Suprapubic skin (tissue), 4 donors: ENCODE measurements around the gene USP3.

Experiments
- EP300 ChIP-seq: sonication (generic); formaldehyde crosslinking; IDR thresholded peaks from one replicate; pipeline ENCODE4 v1.6.1; 2017; ENCODE audit warnings: antibody characterized with exemption
- POLR2A ChIP-seq, 2 donors: fragments of 450-650 bp; IDR thresholded peaks; one replicate each; pipeline ENCODE4 v1.6.1; 2017; ENCODE audit warnings: antibody characterized with exemption in 2 of 2, mild to moderate bottlenecking in 2 of 2, moderate library complexity in 2 of 2
- POLR2AphosphoS5 ChIP-seq, 3 donors: sonication (generic); formaldehyde crosslinking; IDR thresholded peaks; one replicate each; pipeline ENCODE4 v1.6.1; 2017; ENCODE audit warnings: antibody characterized with exemption in 3 of 3
- TF ChIP-seq, protein P1 (sequence below), 2 donors: fragments of 200-600 bp in 1 of 2; fragments of 450-650 bp in 1 of 2; sonication (generic) in 1 of 2; IDR thresholded peaks; one replicate each; pipeline ENCODE4 v1.5.1; 2016 to 2019; ENCODE audit warnings: antibody characterized with exemption in 2 of 2, mild to moderate bottlenecking in 1 of 2, moderate library complexity in 1 of 2

DNA sequence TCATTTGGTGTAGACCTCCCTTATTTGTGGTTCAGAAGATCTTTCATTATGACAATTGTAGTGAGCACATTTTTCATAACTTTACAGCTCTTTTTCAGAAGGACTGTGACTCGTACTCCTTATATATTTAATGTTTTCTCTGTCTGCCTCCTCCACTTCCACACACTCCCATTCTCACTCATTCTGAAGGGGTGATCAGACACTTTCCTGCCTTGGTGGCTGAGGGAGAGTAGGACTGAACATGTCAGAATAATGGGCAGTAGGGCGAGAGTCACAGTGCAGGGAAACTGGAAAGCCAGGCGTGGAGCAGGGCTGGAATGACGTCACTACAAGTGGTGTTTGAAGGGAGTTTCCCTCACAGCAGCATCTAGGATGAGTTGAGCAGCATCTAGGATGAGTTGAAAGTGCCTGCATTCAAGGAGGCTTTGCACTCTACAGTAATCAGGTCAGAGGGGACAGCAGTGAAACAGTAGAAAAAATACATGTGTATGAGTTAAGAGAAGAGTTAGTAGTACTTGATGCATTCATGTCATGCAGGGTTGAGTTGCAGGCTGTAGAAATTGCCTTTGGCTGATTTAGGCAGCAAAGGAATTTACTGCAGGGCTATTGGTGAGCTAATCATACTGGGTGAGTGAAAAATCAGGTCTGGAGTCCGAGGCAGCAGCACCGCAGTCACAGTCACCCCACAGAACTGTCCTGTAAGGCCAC is 56.5 kb downstream of the USP3 start:
- TF ChIP-seq, protein P1, sequence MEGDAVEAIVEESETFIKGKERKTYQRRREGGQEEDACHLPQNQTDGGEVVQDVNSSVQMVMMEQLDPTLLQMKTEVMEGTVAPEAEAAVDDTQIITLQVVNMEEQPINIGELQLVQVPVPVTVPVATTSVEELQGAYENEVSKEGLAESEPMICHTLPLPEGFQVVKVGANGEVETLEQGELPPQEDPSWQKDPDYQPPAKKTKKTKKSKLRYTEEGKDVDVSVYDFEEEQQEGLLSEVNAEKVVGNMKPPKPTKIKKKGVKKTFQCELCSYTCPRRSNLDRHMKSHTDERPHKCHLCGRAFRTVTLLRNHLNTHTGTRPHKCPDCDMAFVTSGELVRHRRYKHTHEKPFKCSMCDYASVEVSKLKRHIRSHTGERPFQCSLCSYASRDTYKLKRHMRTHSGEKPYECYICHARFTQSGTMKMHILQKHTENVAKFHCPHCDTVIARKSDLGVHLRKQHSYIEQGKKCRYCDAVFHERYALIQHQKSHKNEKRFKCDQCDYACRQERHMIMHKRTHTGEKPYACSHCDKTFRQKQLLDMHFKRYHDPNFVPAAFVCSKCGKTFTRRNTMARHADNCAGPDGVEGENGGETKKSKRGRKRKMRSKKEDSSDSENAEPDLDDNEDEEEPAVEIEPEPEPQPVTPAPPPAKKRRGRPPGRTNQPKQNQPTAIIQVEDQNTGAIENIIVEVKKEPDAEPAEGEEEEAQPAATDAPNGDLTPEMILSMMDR (IDR thresholded peaks at IDR 0.05): no peak
- TF ChIP-seq POLR2AphosphoS5 (IDR thresholded peaks at IDR 0.05) (no peak), EP300 (no peak), POLR2A (IDR thresholded peaks at IDR 0.05) (no peak)
